Natural killer cell treated with Interleukin-12 subunit alpha and Interleukin-12 subunit beta and Interleukin-15 and Interleukin-18, amount 100 ng/mL, for 72 hours (primary cell): ENCODE data around the gene DIP2C. TPM values are rescaled to one million over a fixed set of nuclear protein-coding genes. Genes with fewer than 3 reads are reported as not detected.
"Not testable (repeated sequence)": the region's sequence is repeated elsewhere in the genome, so short reads cannot be mapped to it uniquely, and the experiment has no call there.

Experiments used
- ATAC-seq, 2 donors: fragments of 150-1000 bp; cut with Tn5 transposase in 1 of 2; sonication (Bioruptor Pico), chemical (Tn5 transposase) in 1 of 2; 2 replicates each; pipeline ENCODE4 v1.10.0; 2021
- DNase-seq: peaks from one replicate; pipeline ENCODE4 v3.0.0; 2022; ENCODE audit warnings: low spot score
- H3K27ac Mint-ChIP-seq, 2 donors: 1 replicate in 1 of 2; 2 replicates in 1 of 2; pipeline ENCODE4 v1.8.0; 2022; ENCODE audit warnings: mixed read lengths in 2 of 2, mild to moderate bottlenecking in 1 of 2, moderate library complexity in 1 of 2
- H3K27me3 Mint-ChIP-seq, 2 donors: 1 replicate in 1 of 2; 2 replicates in 1 of 2; pipeline ENCODE4 v1.8.0; 2022; ENCODE audit warnings: mixed read lengths in 2 of 2
- H3K36me3 Mint-ChIP-seq: one replicate; pipeline ENCODE4 v1.8.0; 2022; ENCODE audit warnings: mixed read lengths
- H3K4me1 Mint-ChIP-seq, 2 donors: 1 replicate in 1 of 2; 2 replicates in 1 of 2; pipeline ENCODE4 v1.8.0; 2022; ENCODE audit warnings: low read depth in 2 of 2, mixed read lengths in 2 of 2, mild to moderate bottlenecking in 1 of 2
- H3K4me3 Mint-ChIP-seq: one replicate; pipeline ENCODE4 v1.8.0; 2022; ENCODE audit warnings: mixed read lengths
- H3K9me3 Mint-ChIP-seq: 2 replicates; pipeline ENCODE4 v1.8.0; 2022; ENCODE audit warnings: mixed read lengths
- total RNA-seq, 2 donors: library from RNA; stranded (reverse); gene quantifications; one replicate each; pipeline ENCODE4 v1.2.3, GENCODE V29; 2022

DIP2C gene
- total RNA-seq, 2 donors from 2014 or later, result 0.57 to 0.98 TPM

GRCh38 chr10:279655-280054, 409.8 kb downstream of the DIP2C start:
- Mint-ChIP-seq H3K4me3 (no peak overlapping the region), H3K9me3 (no peaks in the 10 kb centered on the region), H3K27ac (no peak overlapping the region), H3K36me3 (no peaks in the 10 kb centered on the region), H3K27me3 (peaks cover 0 to 2% of the 10 kb centered on the region in 2 donors), H3K4me1 (peaks cover 6 to 21% of the 10 kb centered on the region in 2 donors)
- no peak for DNase-seq
- ATAC-seq, result no peak

- DNase-seq, result no peak
- Mint-ChIP-seq H3K4me1 (peaks cover 6 to 17% of the 10 kb centered on the region in 2 donors), H3K27ac (no peak overlapping the region), H3K27me3 (peaks cover 0 to 2% of the 10 kb centered on the region in 2 donors), H3K4me3 (no peak overlapping the region), H3K36me3 (no peaks in the 10 kb centered on the region), H3K9me3 (no peaks in the 10 kb centered on the region)
- ATAC-seq, result no peak
Observed at GRCh38 chr10:279232-279631, 410.2 kb downstream of the DIP2C start.

GRCh38 chr10:278707-279106, 410.8 kb downstream of the DIP2C start:
- DNase-seq, result no peak

GRCh38 chr10:277963-278362, 411.5 kb downstream of the DIP2C start:
- H3K9me3 Mint-ChIP-seq, result no peaks in the 10 kb centered on the region
- ATAC-seq (peak in 1 of 2 donors; percentile 51), DNase-seq (no peak)
- H3K27me3 Mint-ChIP-seq, result no peaks in the 10 kb centered on the region
- no peak overlapping the region for H3K4me3 Mint-ChIP-seq
- peaks cover 0 to 4% of the 10 kb centered on the region in 2 donors for H3K4me1 Mint-ChIP-seq
- no peak overlapping the region for H3K27ac Mint-ChIP-seq
- no peaks in the 10 kb centered on the region for H3K36me3 Mint-ChIP-seq

More at GRCh38 chr10:278707-279106, 410.8 kb downstream of the DIP2C start:
- peaks cover 0 to 1% of the 10 kb centered on the region in 2 donors for H3K27me3 Mint-ChIP-seq
- no peaks in the 10 kb centered on the region for H3K36me3 Mint-ChIP-seq
- ATAC-seq, result no peak
- H3K4me1 Mint-ChIP-seq, result peaks cover 1 to 11% of the 10 kb centered on the region in 2 donors
- no peak overlapping the region for H3K27ac Mint-ChIP-seq
- no peaks in the 10 kb centered on the region for H3K9me3 Mint-ChIP-seq
- H3K4me3 Mint-ChIP-seq, result no peak overlapping the region

- ATAC-seq, result peak in 1 of 2 donors; percentile 14
- DNase-seq, result no peak
- Mint-ChIP-seq H3K9me3 (no peaks in the 10 kb centered on the region), H3K4me3 (no peak overlapping the region), H3K27ac (no peak overlapping the region), H3K36me3 (no peaks in the 10 kb centered on the region), H3K27me3 (peaks cover 0 to 3% of the 10 kb centered on the region in 2 donors), H3K4me1 (no peaks in the 10 kb centered on the region)
Observed at GRCh38 chr10:275680-276079, 413.8 kb downstream of the DIP2C start.

GRCh38 chr10:274866-275265, 414.6 kb downstream of the DIP2C start:
- Mint-ChIP-seq H3K36me3 (no peaks in the 10 kb centered on the region), H3K4me1 (no peaks in the 10 kb centered on the region), H3K9me3 (no peaks in the 10 kb centered on the region), H3K27ac (no peak overlapping the region), H3K4me3 (no peak overlapping the region), H3K27me3 (peaks cover 0 to 3% of the 10 kb centered on the region in 2 donors)
- DNase-seq, result no peak
- no peak for ATAC-seq

- no peak for ATAC-seq
- no peaks in the 10 kb centered on the region for H3K9me3 Mint-ChIP-seq
- H3K4me3 Mint-ChIP-seq, result no peak overlapping the region
- no peak overlapping the region for H3K27ac Mint-ChIP-seq
- H3K36me3 Mint-ChIP-seq, result no peaks in the 10 kb centered on the region
- peaks cover 0 to 3% of the 10 kb centered on the region in 2 donors for H3K27me3 Mint-ChIP-seq
- H3K4me1 Mint-ChIP-seq, result no peaks in the 10 kb centered on the region
- DNase-seq, result no peak
Observed at GRCh38 chr10:273088-273487, 416.4 kb downstream of the DIP2C start.

GRCh38 chr10:271722-272121, 417.7 kb downstream of the DIP2C start:
- H3K9me3 Mint-ChIP-seq, result no peaks in the 10 kb centered on the region
- peaks cover 0 to 3% of the 10 kb centered on the region in 2 donors for H3K27me3 Mint-ChIP-seq
- H3K4me1 Mint-ChIP-seq, result no peaks in the 10 kb centered on the region
- no peaks in the 10 kb centered on the region for H3K36me3 Mint-ChIP-seq
- no peak overlapping the region for H3K4me3 Mint-ChIP-seq
- ATAC-seq, result no peak
- no peak overlapping the region for H3K27ac Mint-ChIP-seq
- no peak for DNase-seq

- H3K27ac Mint-ChIP-seq, result no peak overlapping the region
- H3K4me3 Mint-ChIP-seq, result no peak overlapping the region
- H3K36me3 Mint-ChIP-seq, result no peaks in the 10 kb centered on the region
- ATAC-seq (no peak), DNase-seq (no peak)
- H3K9me3 Mint-ChIP-seq, result no peaks in the 10 kb centered on the region
- no peaks in the 10 kb centered on the region for H3K4me1 Mint-ChIP-seq
- H3K27me3 Mint-ChIP-seq, result peaks cover 0 to 3% of the 10 kb centered on the region in 2 donors
Observed at GRCh38 chr10:271201-271600, 418.3 kb downstream of the DIP2C start.

GRCh38 chr10:269440-270074, 419.9 kb downstream of the DIP2C start:
- H3K4me1 Mint-ChIP-seq, result peaks cover 5% of the 10 kb centered on the region in 2 donors
- H3K27me3 Mint-ChIP-seq, result peaks cover 0 to 3% of the 10 kb centered on the region in 2 donors
- no peak for DNase-seq
- no peaks in the 10 kb centered on the region for H3K9me3 Mint-ChIP-seq
- H3K27ac Mint-ChIP-seq, result no peak overlapping the region
- ATAC-seq, result no peak
- no peaks in the 10 kb centered on the region for H3K36me3 Mint-ChIP-seq
- H3K4me3 Mint-ChIP-seq, result no peak overlapping the region

- no peak for DNase-seq
- Mint-ChIP-seq H3K27me3 (peaks cover 0 to 5% of the 10 kb centered on the region in 2 donors), H3K4me1 (peaks cover 5% of the 10 kb centered on the region in 2 donors), H3K4me3 (no peak overlapping the region), H3K9me3 (no peaks in the 10 kb centered on the region), H3K36me3 (no peaks in the 10 kb centered on the region), H3K27ac (no peak overlapping the region)
- no peak for ATAC-seq
Observed at GRCh38 chr10:267705-268104, 421.8 kb downstream of the DIP2C start.

- no peak overlapping the region for H3K4me3 Mint-ChIP-seq
- peaks cover 5% of the 10 kb centered on the region in 2 donors for H3K4me1 Mint-ChIP-seq
- DNase-seq, result no peak
- H3K27ac Mint-ChIP-seq, result no peak overlapping the region
- H3K36me3 Mint-ChIP-seq, result no peaks in the 10 kb centered on the region
- H3K9me3 Mint-ChIP-seq, result no peaks in the 10 kb centered on the region
- ATAC-seq, result no peak
- H3K27me3 Mint-ChIP-seq, result peaks cover 0 to 5% of the 10 kb centered on the region in 2 donors
Observed at GRCh38 chr10:266974-267425, 422.5 kb downstream of the DIP2C start.

- not testable (repeated sequence) for H3K4me1 Mint-ChIP-seq, H3K27ac Mint-ChIP-seq, H3K27me3 Mint-ChIP-seq, H3K36me3 Mint-ChIP-seq, H3K4me3 Mint-ChIP-seq, ATAC-seq, DNase-seq, H3K9me3 Mint-ChIP-seq
Observed at GRCh38 chr10:265816-266588, 423.5 kb downstream of the DIP2C start.

GRCh38 chr10:265074-265440, 424.4 kb downstream of the DIP2C start:
- H3K36me3 Mint-ChIP-seq, H3K4me3 Mint-ChIP-seq, H3K4me1 Mint-ChIP-seq, H3K27me3 Mint-ChIP-seq, H3K9me3 Mint-ChIP-seq, H3K27ac Mint-ChIP-seq, DNase-seq: not testable (repeated sequence)
- ATAC-seq, result peak in 1 of 2 donors; percentile 51
